K562 (cell line): ENCODE data around the gene NACC1. TPM values are rescaled to one million over a fixed set of nuclear protein-coding genes. Genes with fewer than 3 reads are reported as not detected.

ENCODE experiments used
- AFF1 ChIP-seq, 2 experiments: fragments of 450-650 bp; IDR thresholded peaks; 2 replicates each; pipeline ENCODE4 v1.6.1; 2018; ENCODE audit warnings: mild to moderate bottlenecking in 2 of 2, low read depth in 1 of 2; ENCODE audit not compliant: partially characterized antibody in 2 of 2
- ATF3 ChIP-seq, 2 experiments: fragments of 450-650 bp in 1 of 2; sonication (generic) in 1 of 2; formaldehyde crosslinking in 1 of 2; IDR thresholded peaks in 1 of 2; conservative IDR thresholded peaks in 1 of 2; 2 replicates each; pipeline versions ENCODE4 v1.6.1 to v1.8.1; 2016 to 2023; ENCODE audit warnings: mild to moderate bottlenecking in 2 of 2, moderate library complexity in 2 of 2, inconsistent platforms in 1 of 2, missing genetic modification reagents in 1 of 2
- HBP1 ChIP-seq: fragments of 450-650 bp; formaldehyde crosslinking; IDR thresholded peaks from 2 replicates; pipeline ENCODE4 v1.4.0; 2022; ENCODE audit warnings: missing genetic modification characterization
- HDAC2 ChIP-seq: fragments of 450-650 bp; IDR thresholded peaks from 2 replicates; pipeline ENCODE4 v1.6.1; 2016; ENCODE audit warnings: mild to moderate bottlenecking
- IFI16 ChIP-seq: fragments of 250-450 bp; sonication (Bioruptor Pico); IDR thresholded peaks from 2 replicates; pipeline ENCODE4 v2.1.2; 2022; ENCODE audit warnings: mild to moderate bottlenecking, inconsistent platforms
- JUNB ChIP-seq: fragments of 450-650 bp; formaldehyde crosslinking; conservative IDR thresholded peaks from 2 replicates; pipeline ENCODE4 v1.4.0; 2020; ENCODE audit warnings: mild to moderate bottlenecking
- MCM2 ChIP-seq: fragments of 450-650 bp; IDR thresholded peaks from 2 replicates; pipeline ENCODE4 v1.6.1; 2017; ENCODE audit warnings: low read depth, mild to moderate bottlenecking
- MCM3 ChIP-seq: fragments of 450-650 bp; IDR thresholded peaks from 2 replicates; pipeline ENCODE4 v1.6.1; 2016
- NFIC ChIP-seq: fragments of 450-650 bp; IDR thresholded peaks from 2 replicates; pipeline ENCODE4 v1.6.1; 2017; ENCODE audit warnings: mild to moderate bottlenecking, inconsistent platforms
- NONO ChIP-seq, 2 experiments: fragments of 200-400 bp in 1 of 2; fragments of 450-650 bp in 1 of 2; formaldehyde crosslinking in 1 of 2; IDR thresholded peaks; 2 replicates each; pipeline ENCODE4 v1.6.1; 2017; ENCODE audit warnings: low read depth in 2 of 2, mild to moderate bottlenecking in 2 of 2, moderate library complexity in 2 of 2, low read length in 1 of 2
- PATZ1 ChIP-seq: fragments of 250-450 bp; sonication (Bioruptor Pico); IDR thresholded peaks from 2 replicates; pipeline ENCODE4 v1.5.0; 2020; ENCODE audit warnings: mild to moderate bottlenecking, borderline replicate concordance
- RAD51 ChIP-seq: fragments of 450-650 bp; IDR thresholded peaks from 2 replicates; pipeline ENCODE4 v1.7.1; 2016; ENCODE audit warnings: low read depth, mild to moderate bottlenecking, borderline replicate concordance
- RNF2 ChIP-seq: sonication (generic); IDR thresholded peaks from 2 replicates; pipeline ENCODE4 v1.6.1; 2016
- SRSF7 ChIP-seq: fragments of 200-400 bp; formaldehyde crosslinking; optimal IDR thresholded peaks from 2 replicates; pipeline ENCODE3; 2017; ENCODE audit warnings: mild to moderate bottlenecking, low read depth, low read length
- SUPT5H ChIP-seq: fragments of 450-650 bp; IDR thresholded peaks from 2 replicates; pipeline ENCODE4 v1.6.1; 2016
- TCFL5 ChIP-seq: fragments of 250-450 bp; sonication (Bioruptor Pico); conservative IDR thresholded peaks from 2 replicates; pipeline ENCODE4 v1.6.1; 2021; ENCODE audit warnings: mild to moderate bottlenecking, moderate library complexity, matching md5 sums
- YBX1 ChIP-seq: fragments of 450-650 bp; IDR thresholded peaks from 2 replicates; pipeline ENCODE4 v1.7.1; 2016; ENCODE audit warnings: mild to moderate bottlenecking
- ZNF224 ChIP-seq: sonication (generic); formaldehyde crosslinking; IDR thresholded peaks from 2 replicates; pipeline ENCODE4 v1.8.0; 2022; ENCODE audit warnings: mild to moderate bottlenecking, missing genetic modification reagents
- ZNF3 ChIP-seq: fragments of 250-450 bp; sonication (Bioruptor Pico); IDR thresholded peaks from 2 replicates; pipeline ENCODE4 v1.5.0; 2021; ENCODE audit warnings: mild to moderate bottlenecking, moderate library complexity
- ZNF77 ChIP-seq: fragments of 250-450 bp; sonication (Bioruptor Pico); IDR thresholded peaks from 2 replicates; pipeline ENCODE4 v1.5.0; 2020
- polyA plus RNA-seq, 8 experiments: library from polyadenylated mRNA; depleted of rRNA in 4 of 8; stranded (reverse) in 5 of 8; unstranded in 3 of 8; fragments of >200 nt; fragmentation: Nextera tagmentation in 2 of 8; fragmentation: Illumina TruSeq in 1 of 8; extraction: Ambion mirVana in 2 of 8; extraction: Trizol in 1 of 8; gene quantifications; 2 replicates each; pipeline versions ENCODE4 v1.2.1 to v1.2.3, GENCODE V29; 2011 to 2014; ENCODE audit warnings: inconsistent platforms in 1 of 8, missing spikeins in 1 of 8
- total RNA-seq, 7 experiments: library from RNA; depleted of rRNA in 6 of 7; stranded (reverse); fragments of >200 nt in 6 of 7; fragmentation: Illumina TruSeq in 2 of 7; extraction: Trizol in 2 of 7; gene quantifications; 2 replicates each; pipeline versions ENCODE4 v1.2.1 to v1.2.3, GENCODE V29; 2011 to 2021; ENCODE audit warnings: low replicate concordance in 1 of 7

NACC1 gene
- total and polyA plus RNA-seq, 9 of the 15 experiments (the other 6 are each of a cell fraction or from before 2014, with no cell fraction given), result 0.04 to 96.6 (median 25.8) TPM

GRCh38 chr19:13101590-13102415, 16.3 kb upstream of the NACC1 start (continued):
- TF ChIP-seq ATF3 (IDR thresholded peaks at IDR 0.05) (no peak), ATF3 (CRISPR knock-in tag; conservative IDR thresholded peaks at IDR 0.05) (no peak), RNF2 (0 out of 2 replicates have a peak, but pooled peaks have one; percentile 9), PATZ1 (CRISPR knock-in tag) (no peak), NFIC (peak; percentile 25; the same call in 1 of the 2 replicates), ZNF3 (CRISPR knock-in tag) (peak; percentile 64; the same call in 1 of the 2 replicates), IFI16 (CRISPR knock-in tag) (no peak), RAD51 (0 out of 2 replicates have a peak, but pooled peaks have one; percentile 8), AFF1 (IDR thresholded peaks at IDR 0.05; ENCODE audit: low read depth in 1 of 2, partially characterized antibody in 2 of 2) (peak in 1 of 2 experiments; percentile 43), JUNB (CRISPR knock-in tag) (no peak), ZNF77 (CRISPR knock-in tag) (no peak), TCFL5 (no peak), MCM3 (no peak), HDAC2 (no peak), SUPT5H (no peak), ZNF224 (CRISPR knock-in tag) (no peak), YBX1 (no peak), NONO (IDR thresholded peaks at IDR 0.05; ENCODE audit: low read depth in 2 of 2, low read length in 1 of 2) (no peak), MCM2 (no peak), SRSF7 (no peak), HBP1 (CRISPR knock-in tag) (no peak)
